Smooth muscle cell of trachea (primary cell): ENCODE measurements around the gene SMDT1. TPM values are rescaled to one million over a fixed set of nuclear protein-coding genes. Genes with fewer than 3 reads are reported as not detected.

Experiments used
- total RNA-seq: library from RNA; depleted of rRNA; stranded (reverse); fragments of >200 nt; gene quantifications from 2 replicates; pipeline ENCODE4 v1.2.1, GENCODE V29; 2014

SMDT1 gene
- 4.1 and 6.7 TPM in 2 replicates for total RNA-seq

GRCh38 chr22:42079319-42080251 is at the start of gene SMDT1:
TSS of gene SMDT1 (plus strand) at chr22:42079700. CDS start at chr22:42079769, 69 bp downstream.

DNA sequence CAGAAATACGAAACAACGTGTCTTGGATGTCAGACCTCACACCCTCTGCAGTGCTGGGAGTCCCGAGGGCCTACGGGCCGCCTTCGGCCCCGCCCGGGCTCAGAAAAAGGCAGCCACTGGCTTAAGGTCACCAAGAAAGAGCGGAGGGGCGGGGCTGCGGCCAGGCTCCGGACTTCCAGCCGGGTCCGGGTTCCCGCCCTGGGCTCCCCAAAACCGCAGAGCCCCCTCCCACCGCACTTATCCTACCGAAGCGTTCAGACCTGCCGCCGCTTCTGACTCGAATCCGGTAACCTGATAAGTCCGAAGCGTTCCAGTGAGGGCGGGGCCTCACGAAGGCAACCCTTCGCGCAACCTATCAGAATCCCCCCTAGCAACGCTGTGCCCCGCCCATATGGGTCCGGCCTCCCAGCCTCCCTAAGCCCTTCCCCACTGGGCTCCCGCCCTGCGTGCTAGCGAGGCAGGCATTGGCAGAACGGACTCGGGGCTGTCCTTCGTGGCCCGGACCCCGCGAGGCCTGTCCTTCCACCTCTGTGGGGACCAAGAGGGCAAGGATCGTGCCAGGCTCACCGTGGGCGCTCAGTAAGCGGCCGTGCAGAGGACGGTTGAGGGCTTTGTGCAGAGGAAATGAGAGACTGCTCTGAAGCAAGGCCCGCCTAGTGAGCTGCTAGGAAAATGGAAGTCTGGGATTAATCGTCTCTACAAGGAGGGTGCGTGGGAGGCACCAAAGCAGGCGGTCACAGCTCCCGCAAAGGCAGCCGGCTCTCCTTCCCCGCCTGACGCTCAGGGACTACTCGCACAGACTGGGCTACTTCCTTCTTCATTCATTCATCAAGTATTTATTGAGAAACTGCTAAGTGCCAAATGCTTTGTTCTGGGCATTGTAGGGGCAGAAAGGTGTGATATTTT is 8.7 kb upstream of the SMDT1 start, which contains the start of gene NAGA:
Gene NAGA (minus strand): TSS at position 296 of the 906 bp plus-strand sequence. CDS start 515 bp downstream, outside the sequence.

GRCh38 chr22:42074132-42074811 is 5.2 kb upstream of the SMDT1 start, which contains the start of gene PHETA2:
TSS of gene PHETA2 (plus strand) at chr22:42074248. CDS start at chr22:42077294, 3,046 bp downstream.

GRCh38 chr22:42090596-42091454 is 11.3 kb downstream of the SMDT1 start, which contains the start of gene NDUFA6:
TSS of gene NDUFA6 (minus strand) at chr22:42090772. CDS start at chr22:42090744, 28 bp downstream.

GRCh38 chr22:42130639-42131431 is 51.3 kb downstream of the SMDT1 start, which contains the start of gene CYP2D6:
TSS of gene CYP2D6 (minus strand) at chr22:42130810. CDS start at chr22:42130791, 19 bp downstream.

Other genes starting within 250 kb of the SMDT1 start
- gene SREBF2, start 246.6 kb upstream of the SMDT1 start, total RNA-seq, result 60.7 and 83.5 TPM in 2 replicates
- not detected in 2 replicates for gene SHISA8, start 164.6 kb upstream of the SMDT1 start, total RNA-seq
- gene TNFRSF13C, start 152.9 kb upstream of the SMDT1 start, total RNA-seq, result 0.15 and 0.17 TPM in 2 replicates
- 3.5 and 33.3 TPM in 2 replicates for gene CENPM, start 132.5 kb upstream of the SMDT1 start, total RNA-seq
- gene SEPTIN3, start 110.3 kb upstream of the SMDT1 start, total RNA-seq, result under 0.01 and 0.33 TPM in 2 replicates
- gene WBP2NL, start 80.9 kb upstream of the SMDT1 start, total RNA-seq, result 0.73 and 1.7 TPM in 2 replicates
- 58.4 and 59.1 TPM in 2 replicates for gene NAGA, start 8.9 kb upstream of the SMDT1 start, total RNA-seq
- gene PHETA2, start 5.5 kb upstream of the SMDT1 start, total RNA-seq, result 14.1 and 26.8 TPM in 2 replicates
- 34.6 and 86.8 TPM in 2 replicates for gene NDUFA6, start 11.1 kb downstream of the SMDT1 start, total RNA-seq
- 0.15 and 0.33 TPM in 2 replicates for gene CYP2D6, start 51.1 kb downstream of the SMDT1 start, total RNA-seq
- gene TCF20, start 191.0 kb downstream of the SMDT1 start, total RNA-seq, result 25.5 and 26.3 TPM in 2 replicates